H1 (cell line): ENCODE data around the gene CHRM4. TPM values are rescaled to one million over a fixed set of nuclear protein-coding genes. Genes with fewer than 3 reads are reported as not detected.

ENCODE experiments used
- CTBP2 ChIP-seq: IDR thresholded peaks from 2 replicates; pipeline ENCODE4 v1.7.0; 2011; ENCODE audit warnings: borderline replicate concordance, mild to moderate bottlenecking, moderate library complexity, mixed read lengths, low read length; ENCODE audit not compliant: insufficient read depth, insufficient read length
- POU5F1 ChIP-seq: IDR thresholded peaks from 2 replicates; pipeline ENCODE4 v1.6.1; 2011; ENCODE audit warnings: low read depth, mild to moderate bottlenecking, low read length, moderate library complexity
- SIX5 ChIP-seq: IDR thresholded peaks from 2 replicates; pipeline ENCODE4 v1.6.1; 2011; ENCODE audit warnings: mild to moderate bottlenecking, low read depth, low read length
- TEAD4 ChIP-seq: IDR thresholded peaks from 2 replicates; pipeline ENCODE4 v1.6.1; 2012; ENCODE audit warnings: low read depth, low read length, inconsistent platforms, mixed read lengths
- polyA plus RNA-seq, 7 experiments: library from polyadenylated mRNA; depleted of rRNA in 3 of 7; stranded (reverse) in 5 of 7; unstranded in 2 of 7; fragments of >200 nt in 5 of 7; fragments of 200-250 nt in 2 of 7; gene quantifications; 1 replicate in 5 of 7; 2 replicates in 1 of 7; 4 replicates in 1 of 7; pipeline versions ENCODE4 v1.2.1 to v1.2.3, GENCODE V29; 2011 to 2013; ENCODE audit warnings: missing spikeins in 2 of 7, mixed read lengths in 2 of 7
- total RNA-seq: library from RNA; stranded (reverse); fragmentation: NEBNext Ultra II Directional; extraction: Animal tissue kit (Norgen Biotek cat#: 25700); gene quantifications from 2 replicates; pipeline ENCODE4 v1.2.1, GENCODE V29; 2021

Gene CHRM4
- total and polyA plus RNA-seq, 2 of the 8 experiments (the other 6 are each of a cell fraction or from before 2014, with no cell fraction given), result 1.1 to 1.3 TPM

DNA sequence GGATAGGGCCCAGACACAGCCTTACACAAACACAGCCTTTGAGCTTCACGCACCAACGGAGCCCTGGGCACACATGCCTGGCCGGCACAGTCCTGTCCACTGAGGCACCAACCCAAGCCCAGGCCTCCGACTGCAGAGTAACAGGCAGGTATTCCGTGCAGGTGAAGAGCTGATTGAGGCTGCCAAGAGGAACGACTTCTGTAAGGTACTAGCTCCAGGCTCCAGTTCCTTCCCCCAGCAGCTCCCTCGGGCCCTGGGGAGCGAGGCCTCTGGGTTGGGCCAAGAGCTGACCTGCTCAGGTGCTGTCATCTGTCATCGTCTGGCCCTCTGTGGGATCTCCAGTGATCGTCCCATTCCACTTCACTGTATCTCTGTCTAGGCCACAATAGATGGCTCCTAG is 13.3 kb downstream of the CHRM4 start (continued):
- no peak for TF ChIP-seq SIX5
- no peak for TF ChIP-seq TEAD4
- no peak for TF ChIP-seq CTBP2
- no peak for TF ChIP-seq POU5F1
